Measurements from ENCODE around the gene GAREM2.
A peak's percentile ranks its signal among the peaks of the same experiment; 100 is the strongest.

Gene GAREM2

DNA sequence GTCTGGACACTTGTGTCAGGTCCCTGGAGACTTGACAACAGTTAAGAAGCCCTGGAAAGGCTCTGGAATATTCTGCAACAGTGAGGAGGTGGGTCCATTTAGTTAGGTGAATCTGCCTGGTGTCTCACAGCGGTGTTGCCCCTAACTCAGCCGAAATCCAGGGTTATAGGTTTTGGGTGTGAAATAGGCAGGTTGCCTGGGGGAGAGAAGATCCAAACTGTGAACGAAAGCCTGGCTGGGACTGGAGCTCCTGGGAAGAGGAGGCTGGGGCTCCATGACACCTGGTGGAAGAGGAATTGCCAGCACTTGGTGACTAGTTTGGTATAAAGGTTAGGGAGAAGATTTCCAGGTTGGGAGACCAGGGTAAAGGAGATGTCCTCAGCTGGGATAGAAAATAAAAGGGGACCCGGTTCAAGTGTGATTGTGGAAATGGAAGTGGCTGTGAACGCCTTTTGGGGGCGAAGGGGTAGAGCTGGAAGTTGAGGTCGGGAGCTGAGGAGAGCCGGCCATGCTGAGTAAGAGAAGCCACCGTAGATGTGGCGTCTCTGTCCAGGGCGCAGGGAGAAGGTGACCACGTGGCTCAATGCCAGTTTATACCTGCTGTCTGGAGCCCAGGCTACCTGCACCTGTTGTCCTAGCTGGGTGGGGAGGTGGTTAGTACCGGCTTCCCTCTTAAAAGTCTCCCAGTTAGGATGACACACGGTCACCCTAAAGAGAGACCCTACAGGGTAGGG is 3.0 kb upstream of the GAREM2 start:
- DNase-seq (ENCODE audit: low read depth in 1 of 2, low spot score in 1 of 2), result no peak

DNA sequence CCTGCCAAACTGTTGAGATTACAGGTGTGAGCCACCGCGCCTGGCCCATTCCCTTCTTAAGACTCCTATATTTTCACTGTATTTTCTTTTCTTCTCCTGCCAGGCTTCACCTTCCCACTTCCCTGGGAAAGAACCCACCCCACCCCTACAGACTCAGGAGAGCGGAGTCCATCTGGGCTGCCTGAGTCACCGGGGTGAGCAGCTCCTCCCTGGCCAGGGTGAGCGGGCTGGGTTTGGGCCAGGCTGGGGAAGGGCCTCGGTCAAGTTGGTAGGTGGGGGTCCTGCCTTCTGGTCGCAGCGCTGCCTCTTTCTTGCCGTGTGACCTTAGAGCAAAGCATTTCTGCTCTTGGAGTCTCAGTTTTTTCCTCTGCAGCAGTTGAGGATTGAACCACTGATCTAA is 2.1 kb upstream of the GAREM2 start:
- DNase-seq (ENCODE audit: low read depth in 1 of 2, low spot score in 1 of 2), result no peak

DNA sequence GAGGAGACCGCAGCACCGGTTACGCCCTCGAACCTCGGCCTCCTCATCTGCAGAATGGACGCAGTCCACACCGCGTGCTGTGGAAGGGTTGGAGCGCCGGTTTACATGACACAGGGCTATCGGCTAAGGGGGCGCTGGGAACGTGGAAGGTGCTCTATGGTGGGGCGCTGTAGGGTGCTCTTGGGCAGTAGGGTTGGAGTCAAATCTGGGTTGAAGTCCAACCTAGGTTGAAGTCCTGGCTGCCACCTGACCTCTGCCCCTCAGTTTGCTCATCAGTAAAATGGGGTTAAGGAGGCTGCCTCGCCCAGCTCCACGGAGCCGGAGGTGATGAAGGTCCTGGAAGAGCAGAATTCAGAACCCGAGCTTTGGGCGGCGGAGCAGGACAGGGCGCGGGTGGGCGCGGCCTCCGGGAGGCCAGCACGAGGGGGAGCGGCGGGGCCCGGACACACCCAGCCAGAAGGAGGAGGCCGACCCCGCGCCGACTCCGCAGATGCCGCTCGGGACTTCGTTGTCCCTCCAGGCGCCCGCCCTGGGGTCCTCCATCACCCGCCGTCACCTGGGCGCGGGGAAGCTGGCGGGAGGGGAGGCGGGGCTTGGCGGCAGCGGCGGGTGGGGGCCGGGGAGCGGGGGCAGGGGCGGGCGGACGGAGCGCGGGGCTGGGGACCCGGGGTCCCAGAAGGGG is 558 bp upstream of the GAREM2 start:
- DNase-seq (ENCODE audit: low read depth in 1 of 2, low spot score in 1 of 2), result no peak

DNA sequence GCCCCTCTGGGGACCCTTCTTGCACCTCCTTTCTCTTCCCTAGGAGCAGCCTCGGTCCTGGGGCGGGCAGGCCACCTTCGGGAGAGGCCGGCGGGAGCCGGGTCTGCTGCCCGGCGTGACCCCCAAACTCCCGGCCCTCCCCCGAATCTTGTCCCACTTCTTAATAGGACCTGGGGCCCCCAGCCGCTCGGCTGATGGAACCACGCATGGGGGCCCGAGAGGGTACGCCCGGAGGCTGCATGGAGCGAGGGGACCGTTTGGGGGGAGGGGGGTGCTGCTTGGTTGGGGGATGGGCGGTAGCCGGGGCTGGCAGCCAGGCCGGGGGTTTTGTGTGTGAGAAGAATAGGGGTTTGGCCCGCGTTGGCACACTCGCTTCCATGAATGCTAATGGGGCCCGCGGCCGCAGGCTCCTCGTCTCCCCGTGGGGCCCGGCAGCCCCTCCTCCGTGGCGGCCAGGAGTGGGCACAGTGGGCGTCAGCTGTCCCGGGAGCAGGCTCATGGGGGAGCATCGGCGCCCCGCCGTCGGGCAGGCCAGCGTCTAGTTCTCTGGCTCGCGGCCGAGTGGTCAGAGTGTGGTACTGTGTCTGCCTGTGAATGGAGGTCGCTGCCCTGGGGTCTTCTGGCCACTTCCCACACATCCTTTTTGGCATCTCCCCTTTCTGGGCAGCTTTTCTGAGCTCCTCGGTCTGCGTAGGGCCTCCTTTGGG is 1.0 kb downstream of the GAREM2 start:
- no peak for DNase-seq (ENCODE audit: low read depth in 1 of 2, low spot score in 1 of 2)

DNA sequence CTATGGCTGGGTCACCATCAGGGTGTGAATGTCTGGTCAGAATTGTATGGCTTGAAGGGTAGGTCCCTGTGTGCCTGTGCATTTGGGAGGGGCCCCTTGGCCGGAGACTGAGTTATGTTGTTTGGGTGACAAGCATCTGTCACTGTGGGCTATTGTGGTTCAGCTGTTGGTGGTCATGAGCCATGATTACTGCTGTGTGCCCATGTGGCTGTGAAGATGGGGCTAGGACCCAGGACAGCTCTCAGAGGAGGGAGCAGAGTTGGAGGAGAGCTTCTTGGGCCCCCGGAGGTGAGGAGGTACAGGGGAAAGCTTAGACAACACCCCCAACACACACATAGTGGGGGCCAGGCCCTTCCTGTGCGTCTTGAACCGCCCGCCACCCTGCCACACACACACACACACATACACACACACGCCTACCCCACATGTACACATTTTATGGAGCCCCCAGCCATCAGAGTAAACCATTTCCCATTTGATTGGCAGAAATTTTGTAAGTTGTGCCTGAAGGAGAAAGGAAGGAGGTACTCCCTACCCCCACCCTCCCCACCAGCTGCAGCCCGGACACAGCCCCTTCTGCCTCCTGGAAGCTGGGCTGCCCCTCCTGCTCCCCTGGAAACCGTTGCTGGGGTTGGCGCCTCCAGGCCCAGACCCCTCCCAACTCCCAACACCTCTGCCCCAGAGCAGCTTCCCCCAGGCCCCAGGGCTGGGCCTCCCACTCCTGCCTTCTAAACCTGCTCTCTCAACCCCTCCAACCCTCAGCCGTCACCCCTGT is 2.0 kb downstream of the GAREM2 start:
- no peak for DNase-seq (ENCODE audit: low read depth in 1 of 2, low spot score in 1 of 2)

DNA sequence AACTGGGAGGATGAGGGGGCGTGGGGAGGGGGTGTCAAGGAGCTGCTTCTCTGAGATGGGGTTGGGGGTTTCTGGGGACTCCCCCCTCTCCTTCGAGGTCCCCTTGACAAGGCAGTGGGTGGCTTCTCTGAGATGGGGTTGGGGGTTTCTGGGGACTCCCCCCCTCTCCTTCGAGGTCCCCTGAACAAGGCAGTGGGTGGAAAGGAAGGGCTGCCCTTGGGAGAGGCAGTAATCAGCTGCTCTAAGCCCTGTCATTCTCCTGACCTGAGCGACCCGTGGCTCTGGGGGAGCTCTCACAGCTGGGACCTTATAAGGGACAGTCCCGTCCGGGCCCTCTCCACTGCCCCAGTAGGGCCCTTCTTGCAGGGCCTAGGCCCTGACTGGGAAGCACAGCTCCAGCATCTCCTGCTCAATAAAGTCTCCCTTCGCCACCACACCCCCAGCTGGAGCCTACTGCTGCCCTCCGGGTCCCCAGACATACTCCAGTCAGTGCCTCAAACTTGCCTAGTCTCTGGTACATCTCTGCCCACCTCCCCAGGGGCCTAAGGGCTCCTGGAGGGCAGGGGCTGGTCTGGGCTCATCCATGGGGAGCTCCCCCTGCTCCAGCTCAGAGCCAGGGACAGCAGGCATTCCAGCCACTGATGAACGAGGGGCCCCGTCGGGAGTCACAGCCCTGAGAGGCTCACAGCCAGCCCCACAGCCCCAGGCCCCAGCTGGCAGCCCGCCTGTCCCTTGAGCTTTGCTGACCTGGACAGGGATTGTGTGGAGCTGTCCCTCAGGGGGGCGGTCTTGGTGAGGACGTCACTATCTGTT is 2.8 kb downstream of the GAREM2 start:
- no peak for DNase-seq (ENCODE audit: low read depth in 1 of 2, low spot score in 1 of 2)

DNA sequence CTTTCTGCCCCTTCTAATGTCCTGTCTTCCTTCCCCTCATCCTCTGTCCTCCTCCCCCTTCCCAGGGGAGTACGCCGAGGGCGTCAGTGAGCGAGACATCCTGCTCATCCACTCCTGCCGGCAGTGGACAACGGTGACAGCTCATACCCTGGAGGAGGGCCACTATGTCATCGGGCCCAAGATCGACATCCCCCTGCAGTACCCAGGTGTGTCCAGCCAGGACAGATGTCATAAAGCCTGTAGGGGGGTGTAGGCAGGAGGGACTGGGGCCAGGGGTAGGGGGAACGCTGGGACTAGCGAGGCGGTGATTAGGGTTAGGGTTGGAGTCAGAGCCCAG is 3.4 kb downstream of the GAREM2 start:
- DNase-seq (ENCODE audit: low read depth in 1 of 2, low spot score in 1 of 2), result no peak

DNA sequence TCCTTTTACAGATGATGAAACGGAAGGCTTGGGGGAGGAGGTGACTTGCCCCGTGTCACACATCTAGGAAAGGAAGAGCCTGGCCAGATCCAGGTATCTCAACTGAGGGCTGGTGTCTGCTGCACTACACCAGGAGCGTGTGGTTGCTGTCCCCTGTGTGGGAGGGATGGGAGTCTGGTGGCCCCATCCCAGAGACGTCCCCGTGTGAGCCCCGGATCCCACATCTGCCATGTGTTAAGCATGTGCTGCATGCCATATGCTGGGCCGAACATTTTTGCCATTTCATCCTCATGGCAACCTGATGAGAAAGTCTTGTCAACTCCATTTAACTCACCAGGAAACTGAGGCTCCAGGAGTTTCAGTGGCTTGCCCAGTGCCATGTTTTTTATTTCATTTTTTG is 4.2 kb downstream of the GAREM2 start:
- DNase-seq (ENCODE audit: low read depth in 1 of 2, low spot score in 1 of 2), result no peak

DNA sequence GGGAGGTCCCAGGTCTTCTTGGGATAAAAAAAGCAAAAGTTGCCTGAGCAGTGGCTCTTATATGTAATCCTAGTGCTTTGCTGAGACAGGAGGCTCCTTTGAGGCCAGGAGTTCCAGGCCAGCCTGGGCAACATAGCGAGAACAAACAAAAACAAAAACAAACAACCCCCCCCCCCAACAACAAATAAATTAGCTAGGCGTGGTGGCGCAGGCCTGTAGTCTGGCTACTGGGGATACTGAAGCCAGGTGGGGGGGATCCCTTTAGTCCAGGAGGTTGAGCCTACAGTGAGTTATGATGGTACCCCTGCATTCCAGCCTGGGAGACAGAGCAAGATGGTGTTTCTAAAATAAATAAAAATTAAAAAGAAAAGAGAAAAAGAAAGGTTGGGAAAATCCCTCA is 5.4 kb downstream of the GAREM2 start:
- DNase-seq (ENCODE audit: low read depth in 1 of 2, low spot score in 1 of 2), result no peak

DNA sequence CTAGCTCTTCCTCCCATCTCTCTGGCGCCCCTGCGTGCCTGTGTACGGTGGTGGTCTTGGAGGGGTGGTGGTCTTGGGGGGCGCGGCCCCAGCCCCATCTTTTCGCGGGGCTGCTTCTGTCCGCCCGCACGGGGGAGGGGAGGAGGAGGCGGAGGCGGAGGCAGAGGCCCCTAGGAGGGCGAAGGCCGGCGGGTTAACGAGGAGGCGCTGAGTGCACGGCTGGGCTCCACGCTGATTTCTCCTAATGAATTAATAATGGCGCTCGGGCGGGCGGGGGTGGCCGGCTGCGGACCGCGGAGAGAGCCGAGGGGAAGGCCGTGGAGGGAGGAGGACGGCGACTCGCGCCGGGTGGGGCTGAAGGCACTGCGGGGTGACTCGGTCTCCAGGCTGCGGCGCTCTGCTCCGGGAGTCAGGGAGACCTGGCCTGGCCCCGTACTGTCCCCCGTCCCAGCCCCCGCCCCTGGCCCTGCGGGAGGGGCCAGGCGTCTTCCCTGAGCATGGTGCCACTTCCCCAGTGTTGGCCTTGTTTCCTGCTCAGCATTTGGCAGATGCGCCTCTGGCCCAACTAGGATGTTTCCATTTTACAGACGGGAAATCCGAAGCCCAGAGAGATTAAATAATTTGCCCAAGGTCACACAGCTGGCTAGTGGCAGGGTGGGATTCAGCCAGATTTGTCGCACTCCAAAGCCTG is 6.0 kb downstream of the GAREM2 start:
- DNase-seq (ENCODE audit: low read depth in 1 of 2, low spot score in 1 of 2), result no peak

DNA sequence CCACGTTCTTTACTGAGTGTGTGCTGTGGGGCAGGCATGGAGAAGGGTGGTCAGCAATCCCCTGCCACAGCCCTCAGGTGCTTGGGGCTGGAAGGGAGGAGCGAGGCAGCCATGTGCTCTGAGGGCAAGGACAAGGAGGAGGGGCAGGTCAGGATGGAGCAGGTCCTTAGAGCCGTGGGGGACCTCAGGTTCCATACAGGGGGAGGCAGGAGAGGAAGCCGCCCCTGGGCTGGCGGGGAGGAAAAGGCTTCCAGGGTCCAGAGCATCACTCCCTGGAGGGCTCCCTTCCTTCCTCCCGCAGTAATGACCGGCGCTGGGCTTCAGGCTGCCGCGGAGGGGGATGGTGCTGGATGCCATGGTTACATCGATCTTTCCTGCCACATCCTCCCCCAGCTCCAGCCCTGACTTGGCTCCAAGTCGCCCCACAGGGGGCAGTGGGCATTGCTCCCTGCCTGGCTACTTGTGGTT is 6.6 kb downstream of the GAREM2 start:
- no peak for DNase-seq (ENCODE audit: low read depth in 1 of 2, low spot score in 1 of 2)

DNA sequence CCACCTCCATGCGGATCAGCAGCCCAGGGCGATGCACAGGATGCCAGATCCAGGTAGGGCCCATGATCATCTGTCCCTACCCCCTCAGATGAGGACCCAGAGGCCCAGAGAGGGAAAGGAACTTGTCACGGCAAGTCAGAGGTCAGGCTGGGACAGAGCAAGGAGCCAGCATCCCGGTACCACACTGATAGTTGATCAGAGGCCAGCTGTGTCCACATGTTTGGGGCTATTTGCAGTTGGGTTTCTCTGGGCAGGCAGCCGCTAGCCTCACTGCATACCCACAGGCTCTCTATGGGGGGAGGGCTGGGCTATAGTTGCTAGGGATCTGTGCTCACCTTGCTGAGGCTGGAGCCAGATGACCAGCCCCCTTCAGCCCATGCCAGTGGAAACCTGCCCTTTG is 9.6 kb downstream of the GAREM2 start:
- DNase-seq (ENCODE audit: low read depth in 1 of 2, low spot score in 1 of 2), result no peak

DNA sequence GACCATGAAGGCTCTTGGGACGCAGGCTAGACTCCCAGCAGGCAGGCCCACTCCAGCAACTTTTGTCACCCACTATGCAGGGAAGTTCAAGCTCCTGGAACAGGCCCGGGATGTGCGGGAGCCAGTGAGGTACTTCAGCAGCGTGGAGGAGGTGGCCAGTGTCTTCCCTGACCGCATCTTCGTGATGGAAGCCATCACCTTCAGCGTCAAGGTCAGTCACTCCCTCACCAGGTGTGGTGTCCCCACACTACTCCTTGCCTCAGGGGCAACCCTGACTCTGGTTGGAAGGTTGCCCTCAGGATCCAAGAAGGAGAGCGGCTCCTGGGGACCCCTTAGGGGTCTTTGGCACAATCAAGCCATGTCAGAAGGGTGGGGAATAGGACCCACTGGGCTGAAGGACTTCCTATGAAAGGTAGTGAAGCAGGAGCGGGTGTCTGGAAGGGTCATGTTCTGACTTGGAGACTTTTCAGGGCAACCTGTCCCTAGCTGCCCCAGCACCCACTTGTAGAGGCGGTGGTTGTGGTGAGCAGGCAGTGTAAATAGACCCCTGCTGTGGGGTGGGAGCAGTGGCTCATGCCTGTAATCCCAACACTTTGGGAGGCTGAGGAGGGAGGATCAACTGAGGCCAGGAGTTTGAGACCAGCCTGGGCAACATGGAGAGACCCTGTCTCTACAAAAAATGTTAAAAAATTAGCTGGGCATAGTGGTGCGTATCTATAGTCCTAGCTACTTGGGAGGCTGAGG is 10.2 kb downstream of the GAREM2 start:
- no peak for DNase-seq (ENCODE audit: low read depth in 1 of 2, low spot score in 1 of 2)

DNA sequence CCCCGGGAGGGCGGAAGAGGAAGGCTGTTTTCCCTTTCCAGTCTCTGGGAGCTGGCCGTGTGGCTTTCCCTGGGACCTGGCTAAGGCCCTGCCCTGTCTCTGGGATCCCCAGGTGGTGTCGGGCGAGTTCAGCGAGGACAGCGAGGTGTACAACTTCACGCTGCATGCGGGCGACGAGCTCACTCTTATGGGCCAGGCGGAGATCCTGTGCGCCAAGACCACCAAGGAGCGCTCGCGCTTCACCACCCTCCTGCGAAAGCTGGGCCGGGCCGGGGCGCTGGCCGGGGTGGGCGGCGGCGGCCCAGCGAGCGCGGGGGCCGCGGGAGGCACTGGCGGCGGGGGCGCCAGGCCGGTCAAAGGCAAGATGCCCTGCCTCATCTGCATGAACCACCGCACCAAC is 11.2 kb downstream of the GAREM2 start:
- DNase-seq (ENCODE audit: low read depth in 1 of 2, low spot score in 1 of 2), result no peak

DNA sequence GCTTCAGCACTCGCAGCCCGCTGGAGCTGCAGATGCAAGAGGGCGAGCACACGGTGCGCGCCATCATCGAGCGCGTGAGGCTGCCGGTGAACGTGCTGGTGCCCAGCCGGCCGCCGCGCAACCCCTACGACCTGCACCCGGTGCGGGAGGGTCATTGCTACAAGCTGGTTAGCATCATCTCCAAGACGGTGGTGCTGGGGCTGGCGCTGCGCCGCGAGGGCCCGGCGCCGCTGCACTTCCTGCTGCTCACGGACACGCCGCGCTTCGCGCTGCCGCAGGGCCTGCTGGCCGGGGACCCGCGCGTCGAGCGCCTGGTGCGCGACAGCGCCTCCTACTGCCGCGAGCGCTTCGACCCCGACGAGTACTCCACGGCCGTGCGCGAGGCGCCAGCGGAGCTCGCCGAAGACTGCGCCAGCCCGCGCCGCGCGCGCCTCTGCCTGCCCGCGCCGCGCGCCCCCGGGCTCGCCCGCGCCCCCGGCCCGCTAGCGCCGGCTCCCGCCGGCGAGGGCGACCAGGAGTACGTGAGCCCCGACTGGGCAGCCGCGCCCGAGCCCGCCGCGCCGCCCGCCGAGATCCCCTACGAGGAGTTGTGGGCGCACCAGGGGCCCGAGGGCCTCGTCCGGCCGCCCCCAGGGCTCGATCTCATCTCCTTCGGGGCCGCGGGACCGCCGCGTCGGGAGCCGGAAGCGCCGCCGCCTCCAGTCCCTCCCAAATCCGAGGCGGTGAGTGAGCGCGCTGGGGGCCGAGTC is 11.8 kb downstream of the GAREM2 start:
- peak; percentile 77 to 84 for DNase-seq (ENCODE audit: low read depth in 1 of 2, low spot score in 1 of 2)

DNA sequence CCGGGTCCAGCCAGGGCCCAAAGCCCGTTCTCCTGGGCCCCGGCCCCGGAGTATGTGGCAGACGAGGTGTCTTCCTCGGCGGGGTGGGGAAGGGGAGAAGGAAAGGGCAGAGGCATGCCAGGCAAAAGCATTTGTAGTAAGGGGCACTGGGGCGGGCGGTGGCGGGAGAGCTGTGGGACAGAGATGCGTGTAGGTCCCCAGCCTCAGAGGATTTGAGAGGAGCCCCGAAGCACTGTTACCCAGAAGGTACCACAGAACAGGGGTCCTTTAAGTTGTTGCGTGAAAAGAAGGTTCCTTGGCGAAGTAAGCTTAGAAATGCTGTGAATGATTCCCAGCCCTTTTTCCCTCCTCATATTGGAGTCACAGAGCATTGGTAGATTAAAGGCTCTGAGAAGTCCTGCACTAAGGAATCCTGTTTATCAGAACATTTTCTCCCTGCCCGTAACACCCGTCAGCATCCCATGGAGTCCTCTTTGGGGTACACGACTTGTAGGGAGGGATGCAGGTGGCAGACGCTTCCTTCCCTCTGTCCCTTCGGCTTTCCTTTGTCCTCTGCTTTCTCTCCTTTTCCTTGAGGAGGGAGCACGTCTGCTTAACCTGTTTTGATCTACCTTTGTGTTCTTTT is 12.5 kb downstream of the GAREM2 start:
- DNase-seq (ENCODE audit: low read depth in 1 of 2, low spot score in 1 of 2), result no peak

DNA sequence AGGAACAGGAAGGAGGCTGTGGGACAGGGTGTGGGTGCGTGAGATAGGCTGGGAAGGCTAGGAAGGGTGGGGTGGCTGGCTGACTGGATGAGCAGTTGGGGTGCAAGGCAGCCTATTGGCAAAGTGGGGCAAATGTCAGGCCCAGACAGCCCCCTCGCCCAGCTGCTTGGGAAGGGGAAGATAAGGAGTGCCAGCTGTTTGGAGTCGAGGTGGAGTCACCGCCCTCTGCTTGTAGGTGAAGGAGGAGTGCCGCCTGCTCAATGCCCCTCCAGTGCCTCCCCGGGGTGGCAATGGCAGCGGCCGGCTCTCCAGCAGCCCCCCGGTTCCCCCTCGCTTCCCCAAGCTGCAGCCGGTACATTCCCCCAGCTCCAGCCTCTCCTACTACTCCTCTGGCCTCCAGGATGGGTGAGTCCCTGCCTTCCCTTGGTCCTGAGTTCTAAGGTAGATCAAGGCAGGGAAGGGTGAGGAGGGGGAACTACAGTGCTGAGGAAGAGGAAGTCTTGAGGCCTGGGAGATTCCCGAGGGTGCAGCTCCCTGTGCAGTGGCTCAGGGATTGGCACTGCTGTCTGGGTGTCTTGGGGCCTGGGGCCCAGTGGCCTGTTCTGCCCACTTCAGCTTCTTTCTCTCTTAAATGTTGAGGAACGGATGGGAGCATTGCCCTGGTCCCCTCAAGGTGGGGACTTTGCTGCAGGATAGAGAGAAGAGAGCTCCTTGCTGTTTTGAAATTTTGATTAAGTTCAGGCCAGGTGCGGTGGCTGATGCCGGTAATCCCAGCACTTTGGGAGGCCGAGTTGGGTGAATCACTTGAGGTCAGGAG is 13.3 kb downstream of the GAREM2 start:
- DNase-seq (ENCODE audit: low read depth in 1 of 2, low spot score in 1 of 2), result no peak
